ENCODE results near the gene UBE2E2.

UBE2E2 gene

DNA sequence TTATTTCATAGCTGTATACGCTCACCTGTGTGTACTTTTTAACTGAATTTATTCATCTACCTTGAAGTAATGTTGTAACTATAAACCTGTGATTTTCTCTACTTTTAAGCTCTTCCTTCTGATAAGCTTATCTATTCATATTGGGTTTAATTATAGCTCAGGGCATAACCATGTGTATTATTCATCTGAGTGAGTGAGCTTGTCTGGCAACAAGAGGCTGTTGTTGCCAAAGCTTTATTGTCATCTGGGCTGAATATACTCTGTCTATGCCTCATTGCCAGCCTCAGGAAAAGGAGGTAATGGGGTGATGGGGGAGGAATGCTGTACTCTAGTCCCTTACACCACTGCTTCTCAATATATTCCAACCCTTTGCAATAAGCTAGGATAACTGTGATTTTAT lies 292.4 kb downstream of the UBE2E2 start:
- DNase-seq (no peak), ATAC-seq (ENCODE audit: insufficient read depth, low read depth) (no peak)
- TF ChIP-seq EZH2 (IDR thresholded peaks at IDR 0.05; ENCODE audit: borderline replicate concordance, low read depth, low read length, severe bottlenecking) = no peak
- no peak for TF ChIP-seq CTCF (IDR thresholded peaks at IDR 0.05; ENCODE audit: borderline replicate concordance, extremely low read depth, low read length, poor library complexity, severe bottlenecking)
- no peak overlapping the region for H3K27ac ChIP-seq (ENCODE audit: low read length)
- H2AFZ ChIP-seq (ENCODE audit: low read depth, low read length) = no peak overlapping the region
- H3K27me3 ChIP-seq (ENCODE audit: insufficient read depth, low read length, poor library complexity) = no peaks in the 10 kb centered on the region
- H3K79me2 ChIP-seq (ENCODE audit: insufficient read depth, low read length) = no peaks in the 10 kb centered on the region
- no peaks in the 10 kb centered on the region for H3K9me3 ChIP-seq (ENCODE audit: insufficient read depth, low read length, severe bottlenecking)
- no peak overlapping the region for H3K4me2 ChIP-seq (ENCODE audit: insufficient read depth, low read length)
- no peaks in the 10 kb centered on the region for H4K20me1 ChIP-seq (ENCODE audit: insufficient read depth, low read length)
- H3K36me3 ChIP-seq (ENCODE audit: insufficient read depth, low read length) = no peaks in the 10 kb centered on the region
- no peak overlapping the region for H3K4me3 ChIP-seq (ENCODE audit: low read depth in 1 of 2, low read length in 2 of 2)
- no peak overlapping the region for H3K9ac ChIP-seq (ENCODE audit: low read depth, low read length)
- H3K4me1 ChIP-seq (ENCODE audit: insufficient read depth, low read length) = no peaks in the 10 kb centered on the region

- Histone ChIP-seq H3K27me3 (ENCODE audit: insufficient read depth, low read length, poor library complexity) (no peaks in the 10 kb centered on the region), H3K4me1 (ENCODE audit: insufficient read depth, low read length) (no peaks in the 10 kb centered on the region), H3K4me2 (ENCODE audit: insufficient read depth, low read length) (no peak overlapping the region), H3K4me3 (ENCODE audit: low read depth in 1 of 2, low read length in 2 of 2) (no peak overlapping the region), H4K20me1 (ENCODE audit: insufficient read depth, low read length) (no peaks in the 10 kb centered on the region), H3K27ac (ENCODE audit: low read length) (no peak overlapping the region), H2AFZ (ENCODE audit: low read depth, low read length) (no peak overlapping the region), H3K79me2 (ENCODE audit: insufficient read depth, low read length) (no peaks in the 10 kb centered on the region), H3K9ac (ENCODE audit: low read depth, low read length) (no peak overlapping the region), H3K36me3 (ENCODE audit: insufficient read depth, low read length) (no peaks in the 10 kb centered on the region), H3K9me3 (ENCODE audit: insufficient read depth, low read length, severe bottlenecking) (no peaks in the 10 kb centered on the region)
- DNase-seq = no peak
- TF ChIP-seq CTCF (IDR thresholded peaks at IDR 0.05; ENCODE audit: borderline replicate concordance, extremely low read depth, low read length, poor library complexity, severe bottlenecking) (no peak), EZH2 (IDR thresholded peaks at IDR 0.05; ENCODE audit: borderline replicate concordance, low read depth, low read length, severe bottlenecking) (no peak)
- no peak for ATAC-seq (ENCODE audit: insufficient read depth, low read depth)
Observed at GRCh38 chr3:23496165-23496564, 293.0 kb downstream of the UBE2E2 start.

DNA sequence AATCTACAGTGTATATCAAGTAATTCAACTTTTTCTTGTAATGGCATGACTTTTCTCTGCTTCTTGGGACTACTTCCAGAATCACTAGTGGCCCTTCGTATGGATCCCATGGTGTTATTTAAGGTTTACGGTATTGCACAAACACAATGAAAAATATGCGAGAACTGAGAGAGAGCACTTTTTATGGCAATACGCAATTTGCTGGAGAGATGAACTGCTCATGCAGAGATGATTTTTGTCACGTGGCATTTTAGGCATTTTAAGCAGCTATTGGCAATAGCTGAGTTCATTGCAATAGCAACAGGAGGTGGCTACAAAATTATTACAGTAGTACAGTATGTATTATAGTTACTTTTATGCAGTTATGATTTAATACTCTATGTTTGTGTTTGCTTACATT lies 294.0 kb downstream of the UBE2E2 start:
- Histone ChIP-seq H3K27ac (ENCODE audit: low read length) (no peak overlapping the region), H3K4me1 (ENCODE audit: insufficient read depth, low read length) (no peaks in the 10 kb centered on the region)

More for the DNA sequence above, 294.0 kb downstream of the UBE2E2 start:
- no peak overlapping the region for H2AFZ ChIP-seq (ENCODE audit: low read depth, low read length)
- no peaks in the 10 kb centered on the region for H3K79me2 ChIP-seq (ENCODE audit: insufficient read depth, low read length)
- DNase-seq = no peak
- H3K9me3 ChIP-seq (ENCODE audit: insufficient read depth, low read length, severe bottlenecking) = no peaks in the 10 kb centered on the region
- TF ChIP-seq CTCF (IDR thresholded peaks at IDR 0.05; ENCODE audit: borderline replicate concordance, extremely low read depth, low read length, poor library complexity, severe bottlenecking) (no peak), EZH2 (IDR thresholded peaks at IDR 0.05; ENCODE audit: borderline replicate concordance, low read depth, low read length, severe bottlenecking) (no peak)
- no peaks in the 10 kb centered on the region for H3K27me3 ChIP-seq (ENCODE audit: insufficient read depth, low read length, poor library complexity)
- H3K36me3 ChIP-seq (ENCODE audit: insufficient read depth, low read length) = no peaks in the 10 kb centered on the region
- H4K20me1 ChIP-seq (ENCODE audit: insufficient read depth, low read length) = no peaks in the 10 kb centered on the region
- H3K4me2 ChIP-seq (ENCODE audit: insufficient read depth, low read length) = no peak overlapping the region
- H3K4me3 ChIP-seq (ENCODE audit: low read depth in 1 of 2, low read length in 2 of 2) = no peak overlapping the region
- H3K9ac ChIP-seq (ENCODE audit: low read depth, low read length) = no peak overlapping the region
- no peak for ATAC-seq (ENCODE audit: insufficient read depth, low read depth)
